ENCODE measurements around the gene OR52L1. TPM values are rescaled to one million over a fixed set of nuclear protein-coding genes. Genes with fewer than 3 reads are reported as not detected.

OR52L1 gene
- total RNA-seq, 1 experiment from 2014 or later = not detected

GRCh38 chr11:5938603-5938965 lies 48.2 kb downstream of the OR52L1 start:
- intact Hi-C loops (cut with micrococcal nuclease; ENCODE audit: unreplicated experiment) = no loop called here
- no peaks in the 10 kb centered on the region for H3F3A ChIP-seq (ENCODE audit: insufficient read depth, low read depth)
- TF ChIP-seq EZH2 (IDR thresholded peaks at IDR 0.05; ENCODE audit: low read depth) (no peak), CTCF (conservative IDR thresholded peaks at IDR 0.05) (no peak)
- no peak overlapping the region for H3K27ac ChIP-seq
- no peak overlapping the region for H3K4me3 ChIP-seq
- DNase-seq = no peak
- no TSS peak for BruUV-seq (replicated peaks)
- no peaks in the 10 kb centered on the region for H3K79me2 ChIP-seq (ENCODE audit: low read depth)
- H3K4me1 ChIP-seq (replicated peaks; ENCODE audit: insufficient read depth) = no peaks in the 10 kb centered on the region
- no peak overlapping the region for H2AFZ ChIP-seq
- H3K36me3 ChIP-seq (ENCODE audit: low read depth) = no peaks in the 10 kb centered on the region
- H3K4me2 ChIP-seq = no peak overlapping the region
- no peaks in the 10 kb centered on the region for H4K20me1 ChIP-seq (ENCODE audit: insufficient read depth)
- ChIA-PET POLR2A (ENCODE audit: unreplicated experiment) (no interaction called here), CTCF (no interaction called here)
- no peaks in the 10 kb centered on the region for H3K9me3 ChIP-seq (ENCODE audit: insufficient read depth, low read depth)
- no peaks in the 10 kb centered on the region for H3K9me2 ChIP-seq (ENCODE audit: insufficient read depth)
- H3K27me3 ChIP-seq (ENCODE audit: insufficient read depth, low read depth) = peaks cover under 1% of the 10 kb centered on the region; the same call in 1 of the 2 replicates

DNA sequence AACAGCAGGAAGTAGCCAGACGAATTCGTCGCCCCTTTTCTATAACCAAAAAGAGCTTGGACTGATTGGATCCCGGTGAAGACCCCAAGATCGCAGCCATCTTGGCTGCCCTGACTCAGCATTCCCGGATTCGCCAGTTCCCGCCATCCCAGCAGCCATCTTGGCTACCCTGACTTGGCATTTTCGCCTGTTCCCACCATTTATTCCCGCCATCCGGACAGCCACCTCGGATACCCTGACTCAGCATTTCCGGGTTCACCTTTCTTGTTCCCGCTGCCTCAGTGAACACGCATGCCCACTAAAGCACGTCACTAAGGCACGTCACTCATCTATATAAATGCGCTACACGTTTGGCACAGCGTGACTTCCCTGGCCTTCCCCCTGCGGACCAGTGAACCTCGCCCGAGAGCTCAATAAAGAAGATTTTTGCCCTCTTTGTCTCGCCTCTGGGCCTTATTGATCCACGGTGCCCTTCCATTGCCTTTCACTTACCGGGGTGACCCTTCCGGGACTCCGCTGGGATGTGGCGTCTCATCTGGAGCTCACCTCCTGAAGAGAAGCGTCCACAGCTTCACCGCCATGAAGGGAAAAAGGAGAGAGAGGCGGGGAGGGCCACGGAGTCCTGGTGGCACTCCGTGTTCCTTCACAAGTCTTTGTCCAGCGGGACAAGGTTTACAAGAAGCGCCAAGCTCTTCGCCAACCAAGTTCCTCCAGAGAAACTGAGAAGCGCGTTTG lies 48.8 kb downstream of the OR52L1 start:
- Histone ChIP-seq H4K20me1 (ENCODE audit: insufficient read depth) (no peaks in the 10 kb centered on the region), H3K9me3 (ENCODE audit: insufficient read depth, low read depth) (no peaks in the 10 kb centered on the region), H3K36me3 (ENCODE audit: low read depth) (no peaks in the 10 kb centered on the region), H3K27ac (no peak overlapping the region), H3K4me3 (no peak overlapping the region), H3K9me2 (ENCODE audit: insufficient read depth) (no peaks in the 10 kb centered on the region), H3K79me2 (ENCODE audit: low read depth) (no peaks in the 10 kb centered on the region), H2AFZ (no peak overlapping the region), H3K27me3 (ENCODE audit: insufficient read depth, low read depth) (peaks cover 6% of the 10 kb centered on the region), H3K4me1 (replicated peaks; ENCODE audit: insufficient read depth) (no peaks in the 10 kb centered on the region), H3K4me2 (no peak overlapping the region), H3F3A (ENCODE audit: insufficient read depth, low read depth) (no peaks in the 10 kb centered on the region)
- ChIA-PET POLR2A (ENCODE audit: unreplicated experiment) (no interaction called here), CTCF (no interaction called here)
- DNase-seq = no peak
- intact Hi-C loops (cut with micrococcal nuclease; ENCODE audit: unreplicated experiment) = no loop called here
- no TSS peak for BruUV-seq (replicated peaks)
- no peak for TF ChIP-seq CTCF (conservative IDR thresholded peaks at IDR 0.05)
- TF ChIP-seq EZH2 (IDR thresholded peaks at IDR 0.05; ENCODE audit: low read depth) = no peak

Other genes with a start within 250 kb of the OR52L1 start
- not detected in 2 replicates for gene OR52N4, start 232.7 kb downstream of the OR52L1 start, total RNA-seq (2021)
- not detected in 2 replicates for gene OR52N5, start 203.6 kb downstream of the OR52L1 start, total RNA-seq (2021)
- not detected in 2 replicates for gene OR52N1, start 195.7 kb downstream of the OR52L1 start, total RNA-seq (2021)
- gene OR52N2, start 178.1 kb downstream of the OR52L1 start, total RNA-seq (2021) = not detected in 2 replicates
- not detected in 2 replicates for gene OR52E6, start 145.1 kb downstream of the OR52L1 start, total RNA-seq (2021)
- gene OR52E8, start 129.3 kb downstream of the OR52L1 start, total RNA-seq (2021) = not detected in 2 replicates
- not detected in 2 replicates for gene OR52E4, start 106.4 kb downstream of the OR52L1 start, total RNA-seq (2021)
- gene OR52E5, start 93.8 kb downstream of the OR52L1 start, total RNA-seq (2021) = not detected in 2 replicates
- gene OR56A3, start 44.7 kb downstream of the OR52L1 start, total RNA-seq (2021) = not detected in 2 replicates
- not detected in 2 replicates for gene OR56A5, start 18.5 kb downstream of the OR52L1 start, total RNA-seq (2021)
- not detected in 2 replicates for gene OR56A4, start 20.0 kb upstream of the OR52L1 start, total RNA-seq (2021)
- not detected in 2 replicates for gene OR56A1, start 43.8 kb upstream of the OR52L1 start, total RNA-seq (2021)
- not detected in 2 replicates for gene OR56B4, start 120.7 kb upstream of the OR52L1 start, total RNA-seq (2021)
- not detected in 2 replicates for gene OR52B2, start 183.3 kb upstream of the OR52L1 start, total RNA-seq (2021)
- gene OR52W1, start 212.2 kb upstream of the OR52L1 start, total RNA-seq (2021) = not detected in 2 replicates
- not detected in 2 replicates for gene C11orf42, start 218.6 kb upstream of the OR52L1 start, total RNA-seq (2021)
- gene FHIP1B, start 247.7 kb upstream of the OR52L1 start, total RNA-seq (2021) = 21.5 and 22.7 TPM in 2 replicates